ENCODE data around the gene SYT9. TPM values are rescaled to one million over a fixed set of nuclear protein-coding genes. Genes with fewer than 3 reads are reported as not detected.
"Not testable (repeated sequence)": the region's sequence is repeated elsewhere in the genome, so short reads cannot be mapped to it uniquely, and the experiment has no call there.

The SYT9 gene
- total RNA-seq, 1 donor from 2014 or later = not detected

DNA sequence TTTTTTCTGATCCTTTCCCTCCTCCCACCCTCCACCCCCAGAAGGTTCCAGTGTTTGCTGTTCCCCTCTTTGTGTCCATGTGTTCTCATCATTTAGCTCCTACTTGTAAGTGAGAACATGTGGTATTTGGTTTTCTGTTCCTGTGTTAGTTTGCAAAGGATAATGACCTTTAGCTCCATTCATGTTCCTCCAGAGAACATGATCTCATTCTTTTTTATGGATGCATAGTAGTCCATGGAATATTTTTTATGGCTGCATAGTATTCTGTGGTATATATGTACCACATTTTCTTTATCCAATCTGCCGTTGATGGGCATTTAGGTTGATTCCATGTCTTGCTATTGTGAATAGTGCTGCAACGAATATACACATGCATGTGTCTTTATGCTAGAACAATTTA, 83.7 kb downstream of the SYT9 start:
- H3K27me3 Mint-ChIP-seq; H3K27ac Mint-ChIP-seq; intact Hi-C loops (cut with micrococcal nuclease); H3K36me3 Mint-ChIP-seq (ENCODE audit: low read depth); H3K4me3 Mint-ChIP-seq; DNase-seq; H3K9me3 Mint-ChIP-seq; H3K4me1 Mint-ChIP-seq: not testable (repeated sequence)

DNA sequence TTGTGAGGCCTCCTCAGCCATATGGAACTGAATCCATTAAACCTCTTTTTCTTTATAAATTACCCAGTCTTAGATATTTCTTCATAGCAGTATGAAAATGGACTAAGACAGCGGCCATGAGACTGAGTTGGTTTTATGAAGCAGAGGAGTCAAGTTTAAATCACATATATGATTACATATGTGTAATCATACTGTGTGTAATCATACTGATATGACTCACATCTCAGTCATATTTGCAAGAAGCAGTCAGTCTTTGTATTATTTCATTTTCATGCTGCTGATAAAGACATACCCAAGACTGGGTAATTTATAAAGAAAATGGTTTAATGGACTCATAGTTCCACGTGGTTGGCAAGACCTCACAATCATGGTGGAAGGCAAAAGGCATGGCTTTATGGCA, 89.8 kb downstream of the SYT9 start:
- H3K36me3 Mint-ChIP-seq (ENCODE audit: low read depth) = no peaks in the 10 kb centered on the region
- no peak overlapping the region for H3K27ac Mint-ChIP-seq
- peaks cover 7% of the 10 kb centered on the region for H3K27me3 Mint-ChIP-seq
- DNase-seq = no peak
- no peaks in the 10 kb centered on the region for H3K4me1 Mint-ChIP-seq
- no peaks in the 10 kb centered on the region for H3K9me3 Mint-ChIP-seq
- intact Hi-C loops (cut with micrococcal nuclease) = no loop called here
- no peak overlapping the region for H3K4me3 Mint-ChIP-seq

DNA sequence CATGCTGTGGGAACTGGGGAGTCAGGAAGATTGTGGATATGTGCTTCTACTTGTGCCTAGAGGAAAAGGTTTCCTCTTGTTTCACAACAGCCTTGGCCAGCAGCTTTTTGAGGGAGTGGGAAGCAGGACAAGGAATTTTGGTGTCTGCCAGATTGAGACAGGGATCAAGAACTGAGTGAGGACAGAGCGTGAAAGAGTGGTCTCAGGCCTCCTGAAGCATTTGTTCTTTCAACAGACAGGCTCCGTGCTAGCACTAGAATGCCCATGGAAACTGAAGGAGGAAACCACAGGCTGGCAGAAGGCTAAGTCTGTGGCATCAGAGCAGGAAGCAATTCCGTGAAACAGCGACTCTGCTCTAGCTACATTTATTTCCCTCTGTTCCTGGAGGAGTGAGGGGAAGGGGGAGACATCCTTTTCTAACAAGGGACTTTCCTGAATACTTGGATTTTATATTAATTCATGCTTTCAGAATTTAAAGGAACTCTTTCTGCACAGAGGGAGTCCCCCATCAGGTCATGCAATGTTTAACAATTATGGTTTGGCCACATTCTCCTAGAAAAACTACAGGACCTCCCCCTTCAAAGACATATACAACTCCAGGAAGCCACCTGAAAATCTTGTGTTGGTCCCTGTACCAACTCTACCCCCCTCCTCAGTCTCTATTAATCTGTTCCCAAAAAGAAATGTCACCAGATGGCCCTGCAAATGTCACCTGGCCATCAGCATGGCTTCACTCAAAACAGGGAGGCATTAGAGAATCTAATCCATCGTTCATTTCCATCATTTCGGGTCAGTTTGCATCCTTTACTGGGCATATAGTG, 96.1 kb downstream of the SYT9 start:
- H3K36me3 Mint-ChIP-seq (ENCODE audit: low read depth) = no peaks in the 10 kb centered on the region
- H3K4me3 Mint-ChIP-seq = no peak overlapping the region
- peaks cover 6% of the 10 kb centered on the region for H3K27me3 Mint-ChIP-seq
- intact Hi-C loops (cut with micrococcal nuclease) = no loop called here
- no peak overlapping the region for H3K27ac Mint-ChIP-seq
- no peaks in the 10 kb centered on the region for H3K4me1 Mint-ChIP-seq
- DNase-seq = no peak
- H3K9me3 Mint-ChIP-seq = no peaks in the 10 kb centered on the region

DNA sequence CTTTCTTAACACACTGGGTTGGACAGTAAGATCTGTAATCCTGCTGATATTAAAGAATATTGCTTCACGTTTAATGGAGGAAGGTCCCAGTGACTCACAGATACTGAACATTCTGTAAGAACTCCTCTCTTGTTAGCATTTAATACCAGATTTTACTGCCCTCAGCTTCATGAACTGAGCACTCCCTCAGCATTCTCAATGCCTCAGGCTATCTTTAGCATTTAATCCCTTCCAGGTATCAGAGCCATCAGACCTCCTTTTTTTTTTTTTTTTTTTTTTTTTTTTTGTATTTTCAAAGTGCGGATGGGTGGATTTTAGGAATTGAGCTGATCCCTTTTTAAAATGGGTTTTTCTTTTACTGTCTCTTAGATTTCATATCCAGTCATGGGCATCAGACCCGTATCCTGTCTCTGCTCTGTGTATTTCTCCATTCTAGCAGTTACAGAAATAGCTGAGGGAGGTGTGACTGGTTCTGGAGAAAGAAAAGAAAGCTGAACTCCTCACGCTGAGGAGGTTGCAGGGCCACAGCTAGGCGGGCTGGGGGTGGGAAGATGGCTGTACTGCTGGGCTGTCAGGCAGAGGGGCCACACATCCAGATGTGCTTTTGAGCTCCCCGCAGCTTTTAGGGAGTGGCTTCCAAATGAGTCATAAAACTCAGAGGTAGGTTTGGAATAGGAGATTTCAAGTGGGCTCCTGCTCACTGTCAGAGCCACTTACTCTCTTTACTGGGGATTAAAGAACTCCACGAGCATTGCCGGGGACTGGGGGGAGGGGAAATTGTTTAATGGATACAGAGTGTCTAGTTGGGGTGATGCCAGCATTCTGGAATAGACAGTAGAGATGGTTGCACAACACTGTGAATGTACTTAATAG, 97.0 kb downstream of the SYT9 start:
- Mint-ChIP-seq H3K9me3 (no peaks in the 10 kb centered on the region), H3K4me1 (no peaks in the 10 kb centered on the region)

DNA sequence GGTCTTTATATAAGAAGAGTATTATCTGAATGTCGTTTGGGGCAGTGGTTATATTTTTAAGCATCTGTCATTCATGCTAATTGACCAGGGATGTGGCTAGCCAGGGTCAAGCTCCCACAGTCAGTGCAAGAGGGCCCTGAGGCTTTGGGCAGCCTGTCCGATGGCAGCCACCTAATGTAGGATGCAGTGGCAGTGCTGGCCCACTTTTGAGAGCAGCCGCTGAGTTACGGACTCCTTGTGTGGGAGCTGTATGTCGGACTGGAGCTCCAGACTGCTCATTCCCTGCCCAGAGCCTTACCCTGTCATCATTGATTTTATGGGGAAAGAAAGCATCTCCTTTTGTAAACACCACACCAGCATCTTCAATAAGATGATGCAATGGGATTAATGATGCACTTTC, 99.5 kb downstream of the SYT9 start:
- no peaks in the 10 kb centered on the region for H3K9me3 Mint-ChIP-seq
- intact Hi-C loops (cut with micrococcal nuclease) = loop anchor here (10.0 kb wide), 1 partner anchor 344 kb away; no protein-coding TSS in a partner anchor

More for the DNA sequence above, 97.0 kb downstream of the SYT9 start:
- H3K4me3 Mint-ChIP-seq = no peak overlapping the region
- intact Hi-C loops (cut with micrococcal nuclease) = no loop called here
- H3K27ac Mint-ChIP-seq = no peak overlapping the region
- peaks cover 6% of the 10 kb centered on the region for H3K27me3 Mint-ChIP-seq
- H3K36me3 Mint-ChIP-seq (ENCODE audit: low read depth) = no peaks in the 10 kb centered on the region
- no peak for DNase-seq

DNA sequence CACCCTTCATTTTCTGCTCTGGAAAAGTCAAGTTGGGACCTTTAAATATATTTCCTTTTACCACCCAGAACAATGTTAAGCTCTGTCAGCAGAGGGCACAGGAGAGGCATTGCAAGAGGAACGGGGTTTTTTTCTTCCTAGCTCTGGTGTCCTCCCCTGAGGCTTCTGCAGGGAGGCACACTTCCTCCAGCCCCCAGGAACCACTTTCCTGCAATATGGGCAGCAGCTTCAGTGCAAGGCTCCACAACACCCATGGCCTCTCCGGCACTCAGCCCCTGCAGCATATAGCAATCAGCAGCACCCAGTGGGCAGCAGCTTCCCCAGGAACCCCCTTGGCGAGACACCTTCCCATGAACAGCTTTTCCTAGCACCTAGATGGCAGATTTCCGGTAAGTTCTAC, 101.4 kb downstream of the SYT9 start:
- Mint-ChIP-seq H3K9me3 (no peaks in the 10 kb centered on the region), H3K36me3 (ENCODE audit: low read depth) (no peaks in the 10 kb centered on the region), H3K4me3 (no peak overlapping the region), H3K4me1 (no peaks in the 10 kb centered on the region), H3K27me3 (peaks cover 1% of the 10 kb centered on the region), H3K27ac (no peak overlapping the region)
- DNase-seq = peak; percentile 70
- intact Hi-C loops (cut with micrococcal nuclease) = loop anchor here (2.0 to 10.0 kb wide), 2 partner anchors 90 to 342 kb away; no protein-coding TSS in a partner anchor

More for the DNA sequence above, 99.5 kb downstream of the SYT9 start:
- Mint-ChIP-seq H3K27me3 (peaks cover 2% of the 10 kb centered on the region), H3K27ac (no peak overlapping the region), H3K4me3 (no peak overlapping the region), H3K4me1 (no peaks in the 10 kb centered on the region), H3K36me3 (ENCODE audit: low read depth) (no peaks in the 10 kb centered on the region)
- no peak for DNase-seq

DNA sequence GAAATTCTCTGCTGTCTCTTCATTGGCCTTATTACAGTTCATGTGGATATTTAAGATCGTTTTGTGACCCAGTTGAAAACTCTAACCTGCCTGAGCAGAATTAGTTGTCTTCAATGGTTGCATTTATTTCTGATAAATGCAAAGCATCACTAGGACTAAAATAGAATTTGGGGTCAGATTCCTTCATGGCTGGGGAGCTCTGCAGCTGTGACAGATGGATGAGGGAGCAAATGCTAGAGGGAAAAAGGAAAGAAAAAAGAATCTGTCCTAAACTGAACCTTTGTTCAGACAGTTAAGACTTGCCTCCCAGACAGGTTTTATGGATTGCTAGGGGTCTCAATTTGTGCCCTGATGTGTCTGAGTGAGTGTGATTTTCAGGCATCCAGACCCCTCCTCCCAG, 113.0 kb downstream of the SYT9 start:
- H3K36me3 Mint-ChIP-seq (ENCODE audit: low read depth) = no peaks in the 10 kb centered on the region
- H3K9me3 Mint-ChIP-seq = no peaks in the 10 kb centered on the region
- DNase-seq = no peak
- no peaks in the 10 kb centered on the region for H3K4me1 Mint-ChIP-seq
- no peaks in the 10 kb centered on the region for H3K27me3 Mint-ChIP-seq
- intact Hi-C loops (cut with micrococcal nuclease) = no loop called here
- no peak overlapping the region for H3K27ac Mint-ChIP-seq
- no peak overlapping the region for H3K4me3 Mint-ChIP-seq

DNA sequence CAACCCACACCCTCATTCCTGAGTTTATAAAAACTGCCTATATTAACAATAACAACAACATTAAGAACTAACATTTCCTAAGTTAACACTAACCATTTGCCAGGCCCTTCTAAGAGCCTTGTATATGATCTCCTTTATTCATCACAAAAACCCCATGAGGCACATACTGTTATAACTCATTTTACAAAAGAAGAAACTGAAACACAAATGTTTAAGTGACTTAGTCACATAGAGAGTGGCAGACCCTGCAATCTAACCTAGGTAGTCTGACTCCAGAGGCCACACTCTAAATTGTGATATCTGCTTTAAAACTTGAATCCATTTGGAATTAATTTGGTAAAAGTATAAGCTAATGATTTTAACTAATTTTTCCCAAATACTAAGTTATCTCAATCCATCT, 116.1 kb downstream of the SYT9 start:
- Mint-ChIP-seq H3K36me3 (ENCODE audit: low read depth) (no peaks in the 10 kb centered on the region), H3K9me3 (no peaks in the 10 kb centered on the region), H3K27ac (no peak overlapping the region), H3K4me3 (no peak overlapping the region), H3K4me1 (no peaks in the 10 kb centered on the region), H3K27me3 (peaks cover 2% of the 10 kb centered on the region)
- intact Hi-C loops (cut with micrococcal nuclease) = no loop called here
- no peak for DNase-seq

DNA sequence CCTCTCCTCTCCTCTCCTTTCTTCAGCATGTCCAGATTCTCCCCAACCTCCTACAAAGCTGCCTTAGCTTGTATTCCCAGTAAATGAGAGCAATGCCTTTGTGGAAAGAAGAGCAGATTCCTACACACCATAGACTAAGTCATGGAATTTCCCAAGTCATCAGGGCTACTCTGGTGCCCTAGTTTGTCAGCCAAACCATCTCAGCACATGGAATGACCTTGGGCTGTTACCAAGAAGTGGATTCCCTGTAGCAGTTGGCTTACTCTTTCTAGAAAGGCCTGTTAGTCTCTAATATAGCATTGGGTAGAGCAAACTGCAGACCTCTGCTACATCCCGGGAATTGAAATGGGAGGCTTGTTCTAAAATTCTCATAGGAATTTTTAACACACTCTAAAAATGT, 124.7 kb downstream of the SYT9 start:
- Mint-ChIP-seq H3K4me1 (no peaks in the 10 kb centered on the region), H3K36me3 (ENCODE audit: low read depth) (no peaks in the 10 kb centered on the region), H3K4me3 (no peak overlapping the region), H3K27ac (no peak overlapping the region), H3K9me3 (no peaks in the 10 kb centered on the region), H3K27me3 (peaks cover 6% of the 10 kb centered on the region)
- no peak for DNase-seq
- intact Hi-C loops (cut with micrococcal nuclease) = no loop called here

DNA sequence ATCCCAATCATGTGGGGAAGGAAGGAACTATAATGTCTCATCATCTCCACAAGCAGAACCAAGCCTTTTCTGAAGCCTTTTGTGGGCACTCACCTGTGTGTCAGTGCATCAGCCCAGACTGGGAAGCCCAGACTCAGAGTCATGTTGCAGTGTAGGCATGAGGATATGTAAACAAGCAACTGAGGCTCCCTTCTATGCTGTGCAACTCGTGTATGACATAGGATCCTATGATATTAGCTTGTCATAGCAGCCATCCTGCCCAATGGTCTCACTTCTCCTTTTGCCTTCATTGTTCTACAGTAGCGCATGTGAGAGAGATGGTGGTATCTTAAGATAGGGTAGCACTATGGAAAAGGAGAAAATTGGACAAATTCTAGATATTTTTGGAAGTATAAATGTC, 130.2 kb downstream of the SYT9 start:
- DNase-seq = no peak
- Mint-ChIP-seq H3K9me3 (no peaks in the 10 kb centered on the region), H3K4me3 (no peak overlapping the region), H3K36me3 (ENCODE audit: low read depth) (no peaks in the 10 kb centered on the region), H3K4me1 (no peaks in the 10 kb centered on the region), H3K27ac (no peak overlapping the region), H3K27me3 (peaks cover 2% of the 10 kb centered on the region)
- intact Hi-C loops (cut with micrococcal nuclease) = no loop called here

DNA sequence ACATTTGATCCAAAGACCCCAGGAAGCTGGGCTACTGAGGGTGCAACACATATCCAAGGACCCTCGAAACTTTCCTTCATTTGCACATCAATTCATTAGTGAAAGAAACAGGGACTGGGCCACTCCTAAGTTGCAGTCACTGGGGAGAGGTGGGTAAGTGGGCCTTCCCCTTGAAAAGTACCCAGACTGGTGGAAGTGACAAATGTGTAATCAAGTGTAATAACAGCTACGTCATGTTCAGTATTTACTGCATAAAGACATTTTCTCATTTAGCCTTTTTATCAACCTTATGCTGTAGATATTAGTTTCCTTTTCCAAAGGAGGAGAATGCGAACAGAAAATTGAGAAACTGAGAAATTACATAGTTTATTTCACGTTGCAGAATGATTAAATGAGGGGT, 131.7 kb downstream of the SYT9 start:
- H3K36me3 Mint-ChIP-seq (ENCODE audit: low read depth) = no peaks in the 10 kb centered on the region
- H3K4me1 Mint-ChIP-seq = no peaks in the 10 kb centered on the region

DNA sequence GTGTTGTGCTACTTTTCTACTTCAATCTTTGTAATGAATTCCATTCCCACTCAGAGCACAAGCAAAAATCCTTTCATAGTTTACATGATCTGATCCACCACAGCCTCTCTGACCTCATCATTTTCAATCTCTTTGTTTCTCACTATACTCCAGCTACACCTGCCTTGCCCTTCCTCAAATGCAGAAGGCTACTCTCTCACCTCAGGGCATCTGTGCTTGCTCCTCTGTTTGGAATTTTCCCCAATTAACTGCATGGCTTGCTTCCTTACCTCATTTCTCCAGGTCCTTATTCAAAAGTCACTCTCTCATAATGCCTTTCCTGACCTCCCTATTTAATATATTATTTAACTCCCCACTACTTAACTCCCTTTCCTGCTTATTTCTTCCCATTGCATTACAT, 133.0 kb downstream of the SYT9 start:
- Mint-ChIP-seq H3K36me3 (ENCODE audit: low read depth) (no peaks in the 10 kb centered on the region), H3K27me3 (no peaks in the 10 kb centered on the region), H3K27ac (no peak overlapping the region), H3K4me1 (no peaks in the 10 kb centered on the region), H3K4me3 (no peak overlapping the region), H3K9me3 (no peaks in the 10 kb centered on the region)
- DNase-seq = no peak
- intact Hi-C loops (cut with micrococcal nuclease) = no loop called here

More for the DNA sequence above, 131.7 kb downstream of the SYT9 start:
- Mint-ChIP-seq H3K9me3 (no peaks in the 10 kb centered on the region), H3K4me3 (no peak overlapping the region), H3K27ac (no peak overlapping the region), H3K27me3 (no peaks in the 10 kb centered on the region)
- no peak for DNase-seq
- intact Hi-C loops (cut with micrococcal nuclease) = no loop called here

DNA sequence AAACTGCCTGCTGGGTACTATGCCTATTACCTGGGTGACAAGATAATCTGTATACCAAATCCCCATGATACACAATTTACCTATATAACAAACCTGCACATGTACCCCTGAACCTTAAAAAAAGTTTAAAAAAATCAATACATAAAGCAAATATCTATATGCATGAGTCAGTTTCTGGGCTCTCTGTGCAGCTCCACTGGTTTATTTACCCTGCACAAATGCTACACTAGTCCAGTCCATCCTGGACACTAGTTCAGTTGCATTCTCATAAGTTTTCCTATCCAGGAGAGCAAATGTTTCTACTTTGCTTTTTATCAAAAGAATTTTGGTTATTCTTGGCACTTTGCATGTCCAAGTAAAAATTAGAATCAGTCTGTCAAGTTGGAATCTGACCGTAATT, 133.8 kb downstream of the SYT9 start:
- no peaks in the 10 kb centered on the region for H3K27me3 Mint-ChIP-seq
- H3K36me3 Mint-ChIP-seq (ENCODE audit: low read depth) = no peaks in the 10 kb centered on the region
- H3K4me3 Mint-ChIP-seq = no peak overlapping the region
- DNase-seq = no peak
- no peak overlapping the region for H3K27ac Mint-ChIP-seq
- intact Hi-C loops (cut with micrococcal nuclease) = no loop called here
- no peaks in the 10 kb centered on the region for H3K9me3 Mint-ChIP-seq
- H3K4me1 Mint-ChIP-seq = no peaks in the 10 kb centered on the region

All from activated CD4-positive, alpha-beta T cell treated with anti-CD3 and anti-CD28 coated beads, Interleukin-2, amount 10 ng/mL, durations not matched to agents 24 days and 14 days (primary cell).